NCI-H774 (cell line): ENCODE measurements around the gene PPM1D.
"Not testable (repeated sequence)": the region's sequence is repeated elsewhere in the genome, so short reads cannot be mapped to it uniquely, and the experiment has no call there.

ENCODE experiments used
- DNase-seq: peaks from one replicate; lab custom pipeline; 2025; lab: John Stamatoyannopoulos, UW

PPM1D gene

DNA sequence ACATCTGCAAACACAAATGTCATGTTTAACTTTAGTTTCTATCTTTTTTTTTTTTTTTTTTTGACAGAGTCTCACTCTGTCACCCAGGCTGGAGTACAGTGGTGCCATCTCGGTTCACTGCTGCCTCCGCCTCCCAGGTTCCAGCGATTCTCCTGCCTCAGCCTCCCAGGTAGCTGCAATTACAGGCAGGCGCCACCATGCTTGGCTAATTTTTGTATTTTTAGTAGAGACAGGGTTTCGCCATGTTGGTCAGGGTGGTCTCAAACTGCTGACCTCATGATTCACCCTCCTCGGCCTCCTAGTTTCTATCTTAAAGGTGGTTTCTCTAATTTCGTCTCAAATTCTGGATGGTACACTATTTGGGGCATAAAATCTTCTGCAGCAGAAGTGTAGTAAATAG is 5.8 kb upstream of the PPM1D start:
- DNase-seq, result not testable (repeated sequence)

DNA sequence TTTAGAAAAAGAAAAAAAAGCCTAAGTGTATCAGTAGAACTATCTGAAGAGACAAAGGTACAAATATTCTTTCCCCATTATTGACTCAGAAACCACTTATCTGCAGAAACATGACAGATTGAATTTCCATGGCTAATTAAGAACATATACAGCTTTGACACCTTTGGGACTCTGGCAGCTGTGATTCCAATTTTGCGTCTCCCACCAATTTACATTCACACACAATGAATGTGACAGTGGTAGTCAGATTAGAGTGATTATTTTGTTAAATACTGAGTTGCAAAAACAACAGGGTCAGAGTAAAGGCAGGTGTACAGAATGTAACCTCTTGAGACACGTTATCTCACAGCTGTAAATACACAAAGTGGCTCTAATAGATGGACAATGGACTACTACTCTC is 5.3 kb upstream of the PPM1D start:
- DNase-seq, result peak; percentile 85

DNA sequence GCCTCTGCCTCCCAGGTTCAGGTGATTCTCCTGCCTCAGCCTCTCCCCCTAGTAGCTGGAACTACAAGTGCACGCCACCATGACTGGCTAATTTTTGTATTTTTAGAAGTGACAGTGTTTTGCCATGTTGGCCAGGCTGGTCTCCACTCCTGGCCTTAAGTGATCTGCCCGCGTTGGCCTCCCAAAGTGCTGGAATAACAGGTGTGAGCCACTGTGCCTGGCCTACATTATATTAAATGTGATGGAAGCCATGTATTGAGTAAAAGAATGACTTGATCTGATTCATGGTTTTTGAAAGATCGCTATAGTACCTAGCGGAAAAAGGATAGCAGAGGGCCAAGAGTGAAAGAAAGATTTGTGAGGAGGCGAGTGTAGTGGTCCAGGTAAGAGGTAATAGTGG is 2.7 kb upstream of the PPM1D start:
- no peak for DNase-seq

DNA sequence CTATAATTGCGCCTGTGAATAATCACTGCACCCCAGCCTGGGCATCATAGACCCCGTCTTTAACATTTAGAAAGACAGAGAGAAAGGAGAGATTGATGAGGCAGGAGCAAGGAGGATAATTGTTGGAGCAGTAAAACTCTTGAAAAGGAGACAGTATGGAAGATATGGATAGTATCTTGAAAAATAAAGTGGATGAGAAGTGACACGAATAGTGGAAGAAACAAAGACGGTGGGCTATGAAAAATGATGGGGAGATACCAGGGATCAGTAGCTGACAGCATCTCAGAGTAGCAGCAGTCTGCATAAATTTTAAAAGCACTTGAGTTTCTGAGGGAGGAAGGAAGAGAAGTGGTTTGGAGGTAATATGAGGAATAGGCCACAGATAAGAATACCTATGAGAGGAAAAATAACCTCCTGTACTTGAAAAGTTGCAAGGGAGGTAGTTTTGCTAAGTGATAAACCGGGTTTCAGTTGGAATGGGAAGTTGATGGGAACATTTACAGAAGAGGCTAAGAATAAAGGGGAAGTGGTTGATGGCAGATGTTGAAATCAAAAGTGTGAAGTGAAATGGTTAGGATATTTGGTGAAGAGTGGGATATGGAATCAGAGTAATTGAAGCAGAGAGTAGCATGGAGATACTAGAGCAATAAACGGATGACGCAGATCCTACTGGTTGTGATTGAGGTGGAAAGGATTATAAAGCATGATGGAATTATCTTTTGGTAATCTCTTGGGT is 1.8 kb upstream of the PPM1D start:
- DNase-seq, result no peak

DNA sequence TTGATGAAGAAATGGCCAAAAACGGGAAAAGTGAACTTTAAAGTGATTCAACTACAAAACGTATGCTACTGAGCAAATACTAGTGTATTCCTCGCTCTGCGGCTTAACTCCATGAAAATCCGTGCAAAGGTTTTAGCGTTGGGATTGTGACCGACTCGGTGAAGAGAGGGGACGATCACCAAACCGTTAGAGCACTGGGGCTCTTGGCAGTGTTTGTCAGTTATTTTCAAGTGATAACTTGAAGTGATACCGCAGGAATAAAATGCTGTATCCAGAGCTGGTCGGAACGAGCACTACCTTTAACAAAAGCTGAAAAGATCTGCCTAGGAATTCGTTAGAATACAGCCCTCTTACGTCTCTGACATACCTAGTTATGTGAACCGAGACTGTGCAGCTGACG is 773 bp upstream of the PPM1D start:
- DNase-seq, result no peak

DNA sequence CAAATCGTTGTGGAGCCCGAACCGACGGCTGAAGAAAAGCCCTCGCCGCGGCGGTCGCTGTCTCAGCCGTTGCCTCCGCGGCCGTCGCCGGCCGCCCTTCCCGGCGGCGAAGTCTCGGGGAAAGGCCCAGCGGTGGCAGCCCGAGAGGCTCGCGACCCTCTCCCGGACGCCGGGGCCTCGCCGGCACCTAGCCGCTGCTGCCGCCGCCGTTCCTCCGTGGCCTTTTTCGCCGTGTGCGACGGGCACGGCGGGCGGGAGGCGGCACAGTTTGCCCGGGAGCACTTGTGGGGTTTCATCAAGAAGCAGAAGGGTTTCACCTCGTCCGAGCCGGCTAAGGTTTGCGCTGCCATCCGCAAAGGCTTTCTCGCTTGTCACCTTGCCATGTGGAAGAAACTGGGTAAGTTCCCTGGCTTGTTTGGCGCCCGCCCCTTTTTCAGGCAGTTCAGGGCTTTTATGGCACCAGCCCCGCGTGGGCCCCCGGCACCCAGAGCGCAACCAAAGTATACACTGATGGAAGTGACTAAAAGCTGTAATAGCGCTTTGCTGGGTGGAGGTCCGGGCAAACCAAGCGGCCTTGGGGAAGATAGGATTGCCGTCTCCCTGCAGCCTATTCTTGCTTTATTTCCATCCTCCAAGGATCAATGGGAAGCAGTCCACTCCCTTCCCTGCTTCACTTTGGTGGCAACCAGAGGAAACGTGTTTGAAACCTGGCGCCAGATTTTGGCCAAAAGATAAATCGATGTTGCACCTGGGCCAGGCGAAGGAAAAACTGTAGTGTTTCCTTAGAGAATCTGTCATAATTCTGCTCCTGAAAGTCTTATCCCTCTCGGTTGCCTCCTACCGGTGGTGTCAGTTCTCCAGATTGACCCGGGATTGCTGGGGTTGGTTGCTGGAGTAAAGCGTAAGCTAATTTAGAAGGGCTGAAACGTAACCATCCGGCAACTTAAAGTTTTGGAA is 775 bp downstream of the PPM1D start:
- peak; percentile 51 for DNase-seq

DNA sequence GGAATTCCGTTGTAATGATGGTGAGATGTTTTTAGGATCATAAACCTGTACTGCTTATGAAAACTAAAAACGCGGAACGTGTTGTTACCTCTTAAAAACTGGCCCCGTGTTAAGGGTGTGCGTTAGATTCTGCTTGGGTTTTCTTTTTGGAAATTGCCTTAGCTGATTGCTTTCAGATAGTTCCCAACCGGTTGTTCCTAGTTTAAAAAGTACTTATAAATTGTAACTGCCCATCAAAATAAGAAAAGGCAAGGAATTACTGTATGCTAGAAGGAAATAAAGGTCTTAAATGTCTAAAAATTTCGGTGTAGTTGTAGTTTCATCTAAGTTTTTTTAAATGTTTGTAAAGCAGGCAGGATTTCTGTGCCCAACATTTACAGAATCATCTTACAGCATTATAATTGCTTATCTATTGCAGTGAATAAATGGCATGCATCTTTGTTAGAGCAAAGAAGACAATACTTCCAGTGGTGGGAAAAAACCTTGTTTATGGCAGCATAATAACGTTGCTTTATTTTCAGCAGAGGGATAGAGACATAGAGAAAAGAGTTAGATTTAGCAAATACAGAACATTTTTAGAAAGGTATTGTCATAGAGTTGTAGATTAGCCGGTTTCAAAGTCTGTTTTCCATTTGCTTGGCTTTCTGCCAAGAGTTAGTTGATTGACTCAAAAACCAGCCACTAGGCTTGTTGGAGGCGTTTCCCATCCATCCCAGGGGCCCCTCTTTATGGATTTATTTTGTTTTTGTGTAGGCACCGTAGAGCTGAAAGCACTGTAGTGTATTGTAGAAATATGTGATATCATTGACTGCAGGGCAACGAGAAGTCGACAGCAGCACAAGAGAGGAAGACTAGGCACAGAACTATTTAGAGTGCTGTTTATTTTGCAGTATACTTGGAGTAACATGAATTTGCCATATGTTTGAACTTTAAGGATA is 1.7 kb downstream of the PPM1D start:
- peak; percentile 72 for DNase-seq

DNA sequence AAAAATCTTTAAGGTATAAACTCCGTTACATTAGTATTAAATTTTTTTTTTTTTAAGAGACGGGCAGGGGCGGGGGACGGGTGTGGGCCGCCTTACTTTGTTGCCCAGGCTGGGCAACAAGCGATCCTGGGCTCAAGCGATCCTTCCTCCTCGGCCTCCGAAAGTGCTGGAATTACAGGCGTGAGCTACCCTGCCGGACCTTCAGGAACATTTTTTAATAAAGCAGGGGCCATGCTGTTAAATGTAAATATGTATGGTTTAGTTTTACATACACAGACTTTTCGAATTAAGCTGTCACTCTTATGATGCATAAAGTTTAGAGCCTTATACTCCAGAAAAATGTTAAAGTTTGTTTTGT is 2.4 kb downstream of the PPM1D start:
- DNase-seq, result no peak

DNA sequence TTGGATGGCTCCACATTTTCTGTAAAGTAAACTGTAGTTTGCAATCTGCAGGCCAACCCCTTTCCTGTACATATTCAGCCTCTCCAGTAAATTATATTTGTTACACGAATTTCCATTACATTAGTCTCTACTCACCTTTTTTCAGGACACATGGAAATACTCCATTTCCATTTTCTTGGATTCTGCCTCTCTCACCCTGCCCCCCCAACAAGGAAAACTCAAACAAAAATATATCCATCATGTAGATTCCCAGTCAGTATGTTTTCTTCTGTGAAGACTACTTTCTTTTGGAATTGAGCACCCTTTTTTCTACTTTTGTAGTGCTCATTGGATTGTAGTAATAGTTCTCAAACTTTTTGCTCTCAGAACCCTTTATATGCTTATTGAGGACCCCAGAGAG is 2.9 kb downstream of the PPM1D start:
- no peak for DNase-seq

DNA sequence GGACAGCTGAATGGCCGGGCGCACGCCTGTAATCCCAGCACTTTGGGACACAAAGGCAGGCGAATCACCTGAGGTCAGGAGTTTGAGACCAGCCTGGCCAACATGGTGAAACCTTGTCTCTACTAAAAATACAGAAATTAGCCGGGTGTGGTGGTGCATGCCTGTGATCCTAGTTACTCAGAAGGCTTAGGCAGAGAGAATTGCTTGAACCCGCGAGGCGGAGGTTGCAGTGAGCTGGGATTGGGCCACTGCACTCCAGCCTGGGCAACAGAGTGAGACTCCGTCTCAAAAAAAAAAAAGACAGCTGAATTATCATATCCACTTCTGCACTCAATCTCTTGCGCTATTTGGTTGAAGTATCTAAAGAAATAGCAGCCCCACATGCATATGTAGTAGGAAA is 3.5 kb downstream of the PPM1D start:
- not testable (repeated sequence) for DNase-seq

DNA sequence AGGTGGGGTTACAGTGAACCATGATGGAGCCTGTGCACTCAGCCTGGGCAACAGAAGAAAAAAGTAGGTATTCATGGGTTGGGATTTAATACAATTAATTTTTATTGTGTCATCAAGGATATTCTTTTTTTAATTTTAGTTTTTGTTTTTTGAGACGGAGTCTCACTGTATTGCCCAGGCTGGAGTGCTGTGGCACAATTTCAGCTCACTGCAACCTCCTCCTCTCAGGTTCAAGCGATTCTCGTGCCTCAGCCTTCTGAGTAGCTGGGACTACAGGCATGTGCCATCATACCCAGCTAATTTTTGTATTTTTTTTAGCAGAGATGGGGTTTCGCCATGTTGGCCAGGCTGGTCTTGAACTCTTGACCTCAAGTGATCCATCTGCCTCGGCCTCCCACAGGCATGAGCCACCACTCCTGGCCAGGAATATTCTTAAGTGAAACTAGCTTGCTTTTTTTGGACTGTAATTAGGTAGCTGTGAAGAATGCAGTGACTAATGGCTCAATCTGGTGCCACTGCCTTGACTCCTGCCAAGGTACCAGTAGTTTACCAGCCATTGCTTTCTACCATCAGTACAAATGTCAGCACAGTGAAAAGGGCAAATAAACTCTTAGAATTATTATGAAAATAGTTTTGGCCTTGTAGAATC is 4.8 kb downstream of the PPM1D start:
- no peak for DNase-seq

DNA sequence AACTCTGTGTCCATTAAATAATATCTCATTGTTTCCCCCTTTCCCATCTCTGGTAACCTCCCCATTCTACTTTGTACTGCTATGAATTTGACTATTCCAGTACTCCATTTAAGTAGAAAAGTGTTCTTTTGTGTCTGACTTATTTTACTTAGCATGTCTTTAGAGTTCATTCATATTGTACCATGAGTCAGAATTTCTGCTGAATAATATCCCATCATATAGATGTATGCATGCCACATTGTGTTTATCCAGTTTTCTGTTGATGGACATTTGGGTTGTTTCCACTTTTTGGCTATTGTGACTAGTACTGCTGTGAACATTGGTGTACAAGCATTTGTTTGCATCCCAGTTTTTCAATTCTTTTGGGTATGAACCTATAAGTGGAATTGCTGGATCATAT is 6.0 kb downstream of the PPM1D start:
- no peak for DNase-seq

DNA sequence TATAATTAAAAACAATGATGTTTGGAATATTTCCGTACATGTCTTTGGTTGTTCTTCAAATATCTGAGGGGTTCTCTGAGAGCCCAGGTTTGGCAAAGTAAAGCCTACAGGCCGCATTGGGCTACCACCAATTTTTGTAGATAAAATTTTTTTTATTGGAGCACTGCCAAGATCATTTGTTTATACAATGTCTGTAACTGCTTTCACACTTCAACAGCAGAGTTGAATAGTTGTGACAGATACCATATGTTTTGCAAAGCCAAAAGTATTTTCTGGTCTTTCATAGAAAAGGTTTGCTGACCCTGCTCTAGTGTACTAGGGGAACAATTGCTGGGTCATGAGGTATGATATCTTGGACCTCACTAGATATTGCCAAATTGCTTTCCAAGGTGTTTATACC is 10.5 kb downstream of the PPM1D start:
- no peak for DNase-seq

DNA sequence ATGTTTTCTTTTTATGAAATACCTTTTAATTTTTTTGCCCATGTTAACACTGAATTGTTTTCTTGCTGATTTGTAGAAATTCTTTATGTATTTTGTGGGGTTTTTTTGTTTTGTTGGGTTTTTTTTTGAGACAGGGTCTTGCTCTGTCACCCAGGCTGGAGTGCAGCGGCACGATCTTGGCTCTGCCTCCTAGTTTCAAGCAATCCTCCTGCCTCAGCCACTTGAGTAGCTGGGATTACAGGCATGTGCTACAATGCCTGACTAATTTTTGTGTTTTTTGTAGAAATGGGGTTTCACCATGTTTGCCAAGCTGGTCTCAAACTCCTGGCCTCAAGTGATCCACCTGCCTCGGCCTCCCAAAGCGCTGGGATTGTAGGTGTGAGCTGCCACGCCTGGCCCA is 11.3 kb downstream of the PPM1D start:
- not testable (repeated sequence) for DNase-seq

DNA sequence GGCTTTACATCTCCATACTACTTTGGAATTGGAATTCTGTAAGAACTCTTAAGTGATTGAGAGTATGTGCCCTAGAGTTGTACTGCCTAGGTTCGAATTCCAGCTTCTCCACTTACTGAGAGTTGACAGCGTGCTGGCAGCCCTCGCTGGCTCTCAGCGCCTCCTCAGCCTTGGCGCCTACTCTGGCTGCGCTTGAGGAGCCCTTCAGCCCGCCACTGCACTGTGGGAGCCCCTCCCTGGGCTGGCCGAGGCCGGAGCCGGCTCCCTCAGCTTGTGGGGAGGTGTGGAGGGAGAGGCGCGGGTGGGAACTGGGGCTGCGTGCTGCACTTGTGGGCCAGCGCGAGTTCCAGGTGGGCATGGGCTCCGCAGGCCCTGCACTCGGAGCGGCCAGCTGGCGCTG is 13.3 kb downstream of the PPM1D start:
- no peak for DNase-seq

DNA sequence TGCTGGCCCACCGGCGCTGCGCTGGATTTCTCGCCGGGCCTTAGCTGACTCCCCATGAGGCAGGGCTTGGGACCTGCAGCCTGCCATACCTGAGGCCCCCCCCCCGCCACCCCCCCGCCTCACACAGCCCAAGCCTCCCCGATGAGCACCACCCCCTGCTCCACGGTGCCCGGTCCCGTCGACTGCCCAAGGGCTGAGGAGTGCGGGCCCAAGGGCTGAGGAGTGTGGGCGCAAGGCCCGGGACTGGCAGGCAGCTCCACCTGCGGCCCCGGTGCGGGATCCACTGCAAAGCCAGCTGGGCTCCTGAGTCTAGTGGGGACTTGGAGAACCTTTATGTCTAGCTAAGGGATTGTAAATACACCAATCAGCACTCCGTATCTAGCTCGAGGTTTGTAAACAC is 13.8 kb downstream of the PPM1D start:
- DNase-seq, result not testable (repeated sequence)

DNA sequence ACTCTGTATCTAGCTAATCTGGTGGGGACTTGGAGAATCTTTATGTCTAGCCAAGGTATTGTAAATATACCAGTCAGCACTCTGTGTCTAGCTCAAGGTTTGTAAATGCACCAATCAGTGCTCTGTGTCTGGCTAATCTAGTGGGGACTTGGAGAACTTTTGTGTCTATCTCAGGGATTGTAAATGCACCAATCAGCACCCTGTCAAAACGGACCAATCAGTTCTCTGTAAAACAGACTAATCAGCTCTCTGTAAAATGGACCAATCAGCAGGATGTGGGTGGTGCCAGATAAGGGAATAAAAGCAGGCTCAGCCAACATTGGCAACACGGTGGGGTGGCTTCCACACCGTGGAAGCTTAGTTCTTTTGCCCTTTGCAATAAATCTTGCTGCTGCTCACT is 14.3 kb downstream of the PPM1D start:
- not testable (repeated sequence) for DNase-seq

DNA sequence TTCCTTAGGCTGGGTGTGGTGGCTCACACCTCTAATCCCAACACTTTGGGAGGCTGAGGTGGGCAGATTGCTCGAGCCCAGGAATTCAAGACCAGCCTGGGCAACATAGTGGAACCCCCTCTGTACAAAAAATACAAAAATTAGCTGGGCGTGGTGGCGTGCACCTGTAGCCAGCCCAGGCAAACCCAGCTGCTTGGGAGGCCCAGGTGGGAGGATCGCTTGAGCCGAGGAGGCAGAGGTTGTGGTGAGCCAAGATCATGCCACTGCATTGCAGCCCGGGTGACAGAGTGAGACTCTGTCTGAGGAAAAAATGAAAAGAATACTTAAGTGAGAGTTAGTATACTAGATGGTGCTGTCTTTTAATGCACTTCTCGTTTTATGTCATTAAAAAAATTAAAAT is 15.1 kb downstream of the PPM1D start:
- DNase-seq, result no peak

DNA sequence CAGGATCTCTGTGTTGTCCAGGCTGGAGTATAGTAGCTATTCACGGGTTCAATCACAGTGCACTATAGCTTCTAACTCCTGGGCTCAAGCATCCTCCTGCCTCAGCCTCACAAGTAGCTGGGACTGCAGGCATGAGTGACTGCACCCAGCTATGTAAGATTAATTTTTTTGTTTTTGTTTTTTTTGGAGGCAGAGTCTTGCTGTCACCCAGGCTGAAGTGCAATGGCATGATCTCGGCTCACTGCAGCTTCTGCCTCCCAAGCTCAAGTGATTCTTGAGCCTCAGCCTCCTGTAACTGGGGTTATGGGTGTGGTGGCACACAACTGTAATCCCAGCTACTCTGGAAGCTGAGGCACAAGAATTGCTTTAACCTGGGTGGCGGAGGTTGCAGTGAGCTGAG is 15.8 kb downstream of the PPM1D start:
- DNase-seq, result no peak

DNA sequence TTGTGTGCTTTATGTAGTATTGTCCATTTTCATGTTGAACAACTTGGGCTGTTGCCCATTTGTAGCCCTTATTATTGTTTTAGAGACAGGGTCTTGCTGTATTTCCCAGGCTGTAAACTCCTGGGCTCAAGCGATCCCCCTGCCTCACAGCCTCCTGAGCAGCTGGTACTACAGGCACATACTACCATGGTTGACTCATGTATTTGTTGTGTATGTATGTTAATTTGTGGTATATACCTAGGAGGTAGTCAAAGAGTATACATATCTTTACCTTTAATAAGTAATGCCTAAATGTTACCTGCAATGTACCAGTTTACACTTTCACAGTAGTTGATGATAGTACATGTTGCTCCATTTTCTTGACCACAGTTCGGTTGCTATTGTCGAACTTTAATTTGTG is 18.1 kb downstream of the PPM1D start:
- no peak for DNase-seq

DNA sequence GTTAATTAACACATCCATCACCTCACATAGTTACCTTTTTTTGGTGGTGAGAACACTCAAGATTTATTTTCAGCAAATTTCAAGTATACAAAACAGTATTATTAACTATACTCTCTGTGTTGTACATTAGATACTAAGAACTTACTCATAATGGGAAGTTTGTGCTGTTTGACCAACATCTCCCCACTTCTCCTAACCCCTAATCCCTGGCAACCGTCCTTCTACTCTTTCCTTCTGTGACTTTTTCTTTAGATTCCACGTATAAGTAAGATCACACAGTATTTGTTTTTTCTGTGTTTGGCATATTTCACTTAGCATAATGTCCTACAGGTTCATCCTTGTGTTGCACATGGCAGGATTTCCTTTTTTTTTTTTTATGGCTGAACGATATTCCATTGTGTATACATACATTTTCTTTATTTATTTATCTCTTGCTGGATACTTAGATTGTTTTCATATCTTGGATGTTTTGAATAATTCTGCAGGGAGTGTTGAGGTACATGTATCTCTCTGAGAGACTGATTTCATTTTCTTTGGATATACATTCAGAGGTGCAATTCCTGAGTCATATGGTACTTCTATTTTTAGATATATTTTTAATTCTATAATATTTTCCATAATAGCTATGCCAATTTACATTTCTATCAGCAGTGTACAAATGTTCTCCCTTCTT is 19.0 kb downstream of the PPM1D start:
- DNase-seq, result no peak
